Sciatic nerve (tissue), 2 donors: ENCODE results near the gene SLC15A2. TPM values are rescaled to one million over a fixed set of nuclear protein-coding genes. Genes with fewer than 3 reads are reported as not detected.

Experiments
- ATAC-seq: fragments of 200-7000 bp; cut with Tn5 transposase; one replicate; pipeline ENCODE4 v1.9.1; 2020; ENCODE audit warnings: mild to moderate bottlenecking, moderate library complexity
- DNase-seq: peaks from one replicate; pipeline ENCODE4 v3.0.0-alpha.2; 2020; ENCODE audit warnings: low spot score
- intact Hi-C: fragments of 100-400 bp; cut with DNase I; formaldehyde crosslinking; loops from one replicate; pipeline ENCODE4 v1.14.2; 2022
- total RNA-seq: library from RNA; stranded (reverse); fragmentation: NEBNext Ultra II Directional; extraction: Animal tissue kit (Norgen Biotek cat#: 25700); gene quantifications from one replicate; pipeline ENCODE4 v1.2.1, GENCODE V29; 2021
- donor health status: DM: no; HTN: no; CAD: no.
- donor health status: DM: no; HTN: no; CAD: no.

The SLC15A2 gene
- total RNA-seq, 1 donor from 2014 or later, result 2.6 TPM

DNA sequence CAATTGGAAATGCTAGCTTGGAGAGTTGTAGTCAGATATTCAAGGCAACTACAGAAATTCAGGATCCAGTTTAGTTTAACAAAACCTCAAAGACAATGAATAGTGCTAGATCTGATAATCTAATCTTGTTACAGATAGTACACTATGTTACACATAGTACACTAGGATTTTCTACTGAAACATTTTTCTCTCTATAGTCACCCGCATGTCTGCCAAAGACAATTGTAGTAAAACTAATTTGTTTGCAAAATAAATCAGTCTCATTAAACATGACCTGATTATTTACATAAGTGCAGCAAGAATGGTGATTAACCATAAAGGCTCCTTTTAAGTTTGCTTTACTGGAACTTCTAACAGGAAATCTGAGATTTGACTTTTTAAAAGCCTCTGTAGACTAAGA, 75.8 kb downstream of the SLC15A2 start:
- intact Hi-C loops, result no loop called here
- DNase-seq (no peak), ATAC-seq (no peak)

DNA sequence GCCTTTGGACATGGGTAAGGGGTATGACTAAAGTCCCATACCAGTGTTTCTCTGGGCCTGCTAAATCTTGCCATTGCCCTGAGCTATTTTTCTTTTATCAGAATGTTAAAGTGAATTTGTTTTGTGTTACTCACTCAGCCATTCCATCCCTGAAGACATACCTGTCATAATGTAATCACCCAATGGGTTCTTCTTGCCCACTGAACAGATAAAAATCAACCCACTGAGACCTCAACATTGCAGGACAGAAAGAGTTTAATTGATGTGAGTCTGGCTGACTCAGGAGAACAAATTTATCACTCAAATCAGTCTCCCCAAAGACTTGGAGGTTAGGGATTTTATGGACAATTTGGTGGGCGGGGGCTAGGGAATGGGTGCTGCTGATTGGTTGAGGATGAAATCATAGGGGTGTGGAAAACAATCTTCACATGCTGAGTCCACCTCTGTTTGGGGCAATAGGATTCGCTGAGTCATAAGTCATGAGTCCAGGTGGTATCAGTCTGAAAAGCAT, 80.5 kb downstream of the SLC15A2 start:
- intact Hi-C loops, result no loop called here
- DNase-seq (no peak), ATAC-seq (no peak)

- DNase-seq (no peak), ATAC-seq (no peak)
- intact Hi-C loops, result no loop called here
Measured at GRCh38 chr3:121975702-121976302, 81.6 kb downstream of the SLC15A2 start.

GRCh38 chr3:121976727-121977126, 82.5 kb downstream of the SLC15A2 start:
- ATAC-seq (no peak), DNase-seq (no peak)
- intact Hi-C loops, result no loop called here

GRCh38 chr3:121979246-121979645, 85.0 kb downstream of the SLC15A2 start:
- no peak for DNase-seq
- ATAC-seq, result no peak
- intact Hi-C loops, result no loop called here

GRCh38 chr3:121979734-121980449, 85.7 kb downstream of the SLC15A2 start:
- intact Hi-C loops, result no loop called here
- DNase-seq (no peak), ATAC-seq (no peak)

DNA sequence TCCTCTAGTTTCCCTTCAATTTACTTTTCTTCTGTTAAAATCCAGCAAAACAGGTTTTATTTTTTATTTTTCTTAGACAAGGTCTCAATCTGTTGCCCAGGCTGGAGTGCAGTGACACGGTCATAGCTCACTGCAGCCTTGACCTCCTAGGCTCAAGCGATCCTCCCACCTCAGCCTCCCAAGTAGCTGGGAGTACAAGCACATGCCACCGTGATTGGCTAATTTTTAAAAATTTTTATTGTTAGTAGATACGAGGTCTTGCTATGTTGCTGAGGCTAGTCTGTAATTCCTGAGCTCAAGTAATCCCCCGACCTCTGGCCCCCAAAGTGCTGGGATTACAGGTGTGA, 86.2 kb downstream of the SLC15A2 start:
- intact Hi-C loops, result no loop called here

GRCh38 chr3:121981473-121981872, 87.3 kb downstream of the SLC15A2 start:
- no peak for DNase-seq
- intact Hi-C loops, result no loop called here
- ATAC-seq, result no peak

More for the DNA sequence above, 86.2 kb downstream of the SLC15A2 start:
- no peak for ATAC-seq
- no peak for DNase-seq

DNA sequence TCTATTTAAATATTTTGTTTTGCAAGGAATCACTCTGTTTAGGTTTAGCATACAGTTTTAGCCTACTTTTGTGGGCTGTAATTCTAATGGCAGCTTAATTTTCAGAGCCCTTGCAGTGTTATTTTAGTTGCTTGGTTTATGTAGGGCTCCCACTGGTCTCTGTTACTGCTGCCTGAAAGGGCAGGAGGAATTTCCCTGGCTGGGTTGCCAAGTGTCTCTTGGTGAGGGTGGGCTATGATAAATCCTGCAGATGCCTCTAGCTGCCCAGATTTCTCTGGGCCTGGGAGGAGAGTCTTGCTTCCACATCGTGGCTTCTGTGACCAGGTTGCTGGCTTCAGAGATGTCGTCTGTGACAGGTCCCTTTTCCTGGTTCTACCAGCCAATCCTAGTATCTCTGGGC, 91.6 kb downstream of the SLC15A2 start:
- DNase-seq, result no peak
- no peak for ATAC-seq
- intact Hi-C loops, result no loop called here

DNA sequence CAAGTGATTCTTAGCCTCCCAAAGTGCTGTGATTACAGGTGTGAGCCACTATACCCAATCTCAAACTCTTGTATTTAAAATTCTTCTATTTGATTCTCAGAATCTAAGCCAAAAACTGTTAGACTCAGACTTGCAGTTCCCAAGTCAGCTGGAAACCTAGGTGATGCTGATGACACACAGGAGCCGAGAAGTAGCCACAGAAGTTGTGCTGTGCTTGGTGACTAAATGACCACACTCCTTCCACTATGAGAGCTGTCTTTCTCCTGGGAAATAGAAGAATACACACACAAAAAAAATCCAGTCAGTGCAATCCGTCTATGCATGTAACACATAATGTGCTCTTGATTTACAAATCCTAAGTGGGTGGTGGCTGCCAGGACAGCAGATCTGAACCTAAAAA, 93.9 kb downstream of the SLC15A2 start:
- DNase-seq, result no peak
- no peak for ATAC-seq
- intact Hi-C loops, result no loop called here

GRCh38 chr3:121989943-121990342, 95.7 kb downstream of the SLC15A2 start:
- DNase-seq (no peak), ATAC-seq (no peak)
- intact Hi-C loops, result no loop called here

GRCh38 chr3:121992601-121993560, 98.7 kb downstream of the SLC15A2 start:
- DNase-seq, result no peak
- ATAC-seq, result no peak

More at GRCh38 chr3:121992601-121993560, 98.7 kb downstream of the SLC15A2 start:
- intact Hi-C loops, result no loop called here

Other genes with a start within 250 kb of the SLC15A2 start
- gene HCLS1, start 233.5 kb upstream of the SLC15A2 start, total RNA-seq, result 45.4 TPM
- gene GOLGB1, start 144.7 kb upstream of the SLC15A2 start, total RNA-seq, result 73.4 TPM
- gene IQCB1, start 59.3 kb upstream of the SLC15A2 start, total RNA-seq, result 22.7 TPM
- gene EAF2, start 59.2 kb upstream of the SLC15A2 start, total RNA-seq, result 7.1 TPM
- not detected for gene ILDR1, start 127.8 kb downstream of the SLC15A2 start, total RNA-seq
- gene CD86, start 161.0 kb downstream of the SLC15A2 start, total RNA-seq, result 15.4 TPM